ENCODE results near the gene CEBPZOS.
"Not testable (repeated sequence)": the region's sequence is repeated elsewhere in the genome, so short reads cannot be mapped to it uniquely, and the experiment has no call there.

CEBPZOS gene

GRCh38 chr2:37191747-37192146 is 4.5 kb upstream of the CEBPZOS start:
- no peak for DNase-seq

GRCh38 chr2:37192551-37192950 is 3.7 kb upstream of the CEBPZOS start:
- no peak for DNase-seq

DNA sequence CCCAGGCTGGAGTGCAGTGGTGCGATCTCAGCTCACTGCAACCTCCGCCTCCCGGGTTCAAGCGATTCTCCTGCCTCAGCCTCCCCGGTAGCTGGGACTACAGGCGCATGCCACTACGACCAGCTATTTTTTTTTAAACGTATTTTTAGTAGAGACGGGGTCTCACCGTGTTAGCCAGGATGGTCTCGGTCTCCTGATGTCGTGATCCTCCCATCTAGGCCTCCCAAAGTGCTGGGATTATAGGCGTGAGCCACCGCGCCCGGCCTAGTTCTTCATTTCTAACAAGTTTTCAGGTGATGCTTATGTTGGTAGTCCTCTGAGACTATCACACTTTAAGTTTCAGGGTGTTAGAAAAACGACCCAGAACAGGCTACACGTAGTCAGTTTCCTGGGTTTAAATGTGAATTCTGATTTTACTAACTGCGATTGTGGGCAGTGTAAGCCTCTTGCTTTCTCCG is 405 bp upstream of the CEBPZOS start:
- DNase-seq, result not testable (repeated sequence)

- DNase-seq, result no peak
Observed at GRCh38 chr2:37198681-37199065, 2.4 kb downstream of the CEBPZOS start.

GRCh38 chr2:37201208-37201607 is 4.9 kb downstream of the CEBPZOS start:
- no peak for DNase-seq

- no peak for DNase-seq
Observed at GRCh38 chr2:37201766-37202165, 5.5 kb downstream of the CEBPZOS start.

DNA sequence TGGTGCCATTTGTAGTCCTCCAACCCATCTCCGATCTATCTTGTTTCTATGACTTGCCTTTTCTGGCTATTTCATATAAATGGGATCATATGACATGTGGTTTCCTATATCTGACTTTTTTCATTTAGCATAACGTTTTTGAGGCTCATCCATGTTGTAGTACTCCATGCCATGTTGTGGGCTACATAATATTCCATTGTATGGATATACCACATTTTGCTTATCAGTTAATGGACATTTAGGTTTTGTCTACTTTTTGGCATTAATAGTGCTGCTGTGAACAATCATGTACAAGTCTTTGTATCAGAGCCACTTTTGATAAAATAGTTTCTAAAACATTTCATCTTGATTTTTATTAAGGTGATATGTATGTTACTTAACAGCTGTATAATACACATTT is 7.4 kb downstream of the CEBPZOS start:
- DNase-seq, result no peak

- not testable (repeated sequence) for DNase-seq
Observed at GRCh38 chr2:37205071-37205661, 8.9 kb downstream of the CEBPZOS start.

GRCh38 chr2:37205689-37206341 is 9.5 kb downstream of the CEBPZOS start:
- DNase-seq, result no peak

GRCh38 chr2:37206760-37207159 is 10.5 kb downstream of the CEBPZOS start:
- DNase-seq, result not testable (repeated sequence)

DNA sequence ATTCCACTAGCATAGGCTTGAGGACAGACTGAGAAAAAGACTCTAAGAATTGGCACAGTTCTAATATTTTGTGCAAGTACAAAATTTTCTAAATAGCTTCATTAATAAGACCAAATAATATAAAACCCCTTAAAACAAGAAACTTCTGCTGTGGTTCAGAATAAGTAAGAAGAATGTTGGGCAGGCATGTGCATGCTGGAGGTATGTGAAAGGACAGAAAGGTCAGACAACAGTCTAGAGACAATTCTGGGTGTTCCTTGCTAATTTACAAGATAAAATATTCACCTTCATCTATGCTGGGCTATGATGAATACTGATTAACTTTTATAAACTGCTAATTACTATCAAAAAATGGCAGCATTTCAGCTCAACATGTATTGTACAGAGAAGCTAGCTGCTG is 14.9 kb downstream of the CEBPZOS start:
- DNase-seq, result no peak

- no peak for DNase-seq
Observed at GRCh38 chr2:37211939-37212338, 15.6 kb downstream of the CEBPZOS start.

GRCh38 chr2:37215250-37215649 is 19.0 kb downstream of the CEBPZOS start:
- DNase-seq, result no peak

DNA sequence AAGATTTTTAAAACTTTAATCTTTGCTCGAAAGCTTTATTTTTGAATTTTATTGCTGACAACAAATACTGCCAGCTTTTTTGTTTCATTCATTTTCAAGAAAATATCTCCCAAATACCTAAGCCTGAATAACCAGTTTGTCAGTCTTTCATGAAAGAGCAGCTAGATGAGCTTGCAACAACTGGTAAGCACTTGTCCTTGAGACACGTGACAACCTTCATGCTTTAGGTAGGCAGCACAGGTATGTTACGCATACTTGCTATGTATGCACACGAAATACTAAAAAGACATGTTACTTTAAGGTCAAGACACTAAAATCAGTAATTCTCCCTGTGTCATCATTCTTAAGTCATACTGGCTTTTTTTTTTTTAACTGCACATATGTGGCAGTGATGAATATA is 22.8 kb downstream of the CEBPZOS start:
- no peak for DNase-seq

DNA sequence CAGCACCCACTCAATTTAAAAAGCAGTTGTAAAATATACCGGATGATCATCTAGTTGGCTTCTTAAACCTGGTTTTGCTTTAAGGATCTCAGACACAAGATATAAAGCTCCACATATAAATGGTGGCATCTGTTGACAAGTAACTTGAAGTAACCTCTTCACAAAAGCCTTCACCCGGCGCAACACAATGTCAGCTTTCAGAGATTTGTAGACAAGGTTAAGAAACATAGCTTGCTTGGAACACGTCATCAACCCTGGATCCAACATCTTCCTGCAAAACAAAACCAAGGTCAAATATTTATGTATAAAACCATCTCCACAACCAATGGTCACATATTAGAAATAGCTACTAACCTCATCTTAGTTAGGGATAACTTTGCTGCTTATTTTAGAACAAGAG is 26.8 kb downstream of the CEBPZOS start:
- DNase-seq, result no peak

- no peak for DNase-seq
Observed at GRCh38 chr2:37224063-37224462, 27.8 kb downstream of the CEBPZOS start.

DNA sequence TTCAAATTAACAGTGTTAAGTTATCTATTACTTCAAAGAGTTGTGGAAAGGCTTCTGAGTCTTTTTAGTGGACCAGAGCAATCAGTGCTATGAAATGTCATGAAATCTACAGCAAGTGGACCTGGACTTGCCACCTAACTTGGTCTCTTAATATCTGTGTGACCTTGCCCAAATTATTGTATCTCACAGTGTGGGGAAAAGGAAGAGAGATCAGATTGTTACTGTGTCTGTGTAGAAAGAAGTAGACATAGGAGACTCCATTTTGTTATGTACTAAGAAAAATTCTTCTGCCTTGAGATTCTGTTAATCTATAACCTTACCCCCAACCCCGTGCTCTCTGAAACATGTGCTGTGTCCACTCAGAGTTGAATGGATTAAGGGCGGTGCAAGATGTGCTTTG is 28.8 kb downstream of the CEBPZOS start:
- DNase-seq, result not testable (repeated sequence)

- no peak for DNase-seq
Observed at GRCh38 chr2:37226863-37227262, 30.6 kb downstream of the CEBPZOS start.

DNA sequence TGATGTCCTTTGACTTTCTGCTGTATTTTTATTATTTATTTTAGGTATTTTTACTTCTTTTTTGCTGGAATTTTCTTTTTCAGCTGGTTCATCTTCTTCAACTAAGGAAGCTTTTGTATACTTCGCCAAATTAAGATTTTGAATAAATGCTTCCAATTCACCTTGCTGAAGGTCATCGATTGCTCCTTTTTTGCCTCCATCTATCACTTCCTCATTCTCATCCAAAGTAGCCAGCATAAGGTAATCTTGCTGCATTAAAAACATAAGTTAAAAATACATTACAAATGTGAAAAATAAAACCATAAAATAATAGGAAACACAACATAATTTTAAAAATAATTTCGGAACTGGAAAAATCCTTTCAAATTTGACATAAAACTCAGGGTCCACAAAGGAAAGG is 32.5 kb downstream of the CEBPZOS start:
- no peak for DNase-seq

GRCh38 chr2:37230581-37230980 is 34.3 kb downstream of the CEBPZOS start:
- DNase-seq, result no peak

DNA sequence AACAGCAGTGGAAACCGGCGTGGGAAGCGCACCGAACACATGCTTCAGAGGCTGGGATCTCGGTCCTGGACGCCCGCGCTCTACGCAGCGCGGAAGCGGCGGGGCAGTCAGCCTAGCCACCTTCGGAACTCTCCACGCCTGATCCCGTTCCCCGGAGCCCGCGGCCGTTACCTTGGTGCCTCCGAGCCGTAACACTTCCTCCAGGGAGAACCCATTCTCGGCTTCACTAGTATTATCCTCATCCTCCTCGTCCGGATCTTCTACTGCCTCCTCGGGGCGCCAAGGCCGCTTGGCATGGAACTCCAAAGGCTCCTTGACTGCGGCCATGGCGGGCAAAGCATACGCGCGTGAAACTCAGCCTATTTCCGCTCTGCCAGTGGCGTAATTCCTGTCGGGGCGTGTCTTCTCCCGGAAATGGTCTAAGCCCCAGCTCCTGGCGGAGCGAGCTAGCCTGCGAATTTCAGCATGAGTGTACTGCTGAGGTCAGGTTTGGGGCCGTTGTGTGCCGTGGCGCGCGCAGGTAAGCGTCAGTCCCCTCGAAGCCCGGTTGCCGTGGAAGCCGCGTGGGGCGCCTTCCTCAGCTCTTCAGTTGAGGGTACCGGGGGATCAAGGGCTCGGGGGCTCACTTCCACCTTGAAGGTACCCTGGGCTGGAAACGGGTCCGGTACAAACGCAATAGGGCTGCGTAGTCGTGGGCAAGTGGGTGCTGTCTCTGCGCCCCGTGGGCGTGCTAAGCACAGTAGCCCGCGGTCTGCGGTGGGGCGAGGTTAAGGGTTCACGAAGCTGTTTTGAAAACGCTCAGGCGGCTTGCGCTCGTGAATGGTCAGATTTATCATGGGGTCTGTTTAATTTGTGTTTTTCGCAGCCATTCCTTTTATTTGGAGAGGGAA is 35.2 kb downstream of the CEBPZOS start, which contains the start of the genes CEBPZ and NDUFAF7:
CEBPZ (minus strand) TSS at position 356 of the 890 bp plus-strand sequence; CDS start at position 327, 29 bp downstream.
NDUFAF7 (plus strand) TSS at position 418 of the 890 bp plus-strand sequence; CDS start at position 466, 48 bp downstream.
- DNase-seq, result peak; percentile 90 to 95

DNA sequence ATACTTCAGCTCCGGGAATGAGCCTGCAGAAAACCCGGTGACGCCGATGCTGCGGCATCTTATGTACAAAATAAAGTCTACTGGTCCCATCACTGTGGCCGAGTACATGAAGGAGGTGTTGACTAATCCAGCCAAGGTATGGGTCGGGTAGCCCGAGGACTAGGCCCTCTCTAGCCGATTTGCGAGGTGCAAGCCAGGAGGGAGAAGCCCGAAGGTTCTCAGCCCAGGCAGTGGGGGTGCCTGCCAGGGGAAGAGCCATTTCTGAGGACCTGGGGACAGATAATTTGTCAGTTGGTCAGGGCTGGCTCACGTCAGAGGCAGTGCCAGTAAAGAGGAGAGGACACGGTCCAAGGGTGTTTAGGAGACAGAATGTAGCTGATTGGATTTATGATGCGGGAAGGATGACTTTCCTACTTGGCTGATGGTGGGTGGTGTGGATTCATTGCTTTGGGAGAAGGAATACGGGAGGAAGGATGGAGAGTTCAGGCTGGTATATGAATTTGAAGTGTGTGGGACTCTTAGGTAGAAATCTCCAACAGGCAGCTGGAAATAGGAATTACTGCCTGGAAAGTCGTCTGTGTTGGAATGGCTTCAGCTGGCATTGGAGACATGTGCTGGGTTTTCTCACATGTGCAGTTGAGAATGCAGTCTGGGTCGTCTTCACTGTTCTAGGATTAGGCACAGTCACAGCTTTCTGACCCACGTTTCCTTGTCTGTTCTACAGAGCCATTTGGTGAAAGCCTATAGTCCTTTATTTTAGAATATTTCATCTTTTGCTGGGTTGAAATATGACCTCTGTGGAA is 36.0 kb downstream of the CEBPZOS start:
- DNase-seq, result peak in 1 of 2 experiments; percentile 15

- DNase-seq, result no peak
Observed at GRCh38 chr2:37243435-37243834, 47.1 kb downstream of the CEBPZOS start.
